Activated T-helper 1 cell treated with anti-CD3 and anti-CD28 coated beads, Interleukin-12 subunit alpha, Interleukin-12 subunit beta, Interleukin-2, Interleukin-4 antibody, amounts not matched to agents 30 ng/mL and 10 ng/mL and 1 ng/mL, durations not matched to agents 14 hours and 24 hours and 36 hours (primary cell): Measurements from ENCODE around the gene TTC9B. TPM values are rescaled to one million over a fixed set of nuclear protein-coding genes. Genes with fewer than 3 reads are reported as not detected.
A peak's percentile ranks its signal among the peaks of the same experiment; 100 is the strongest.

Experiments used
- DNase-seq: peaks from one replicate; pipeline ENCODE4 v3.0.0; 2021; ENCODE audit warnings: low spot score
- H3K27ac Mint-ChIP-seq: one replicate; pipeline ENCODE4 v1.8.0; 2021; ENCODE audit warnings: mild to moderate bottlenecking, mixed read lengths
- H3K27me3 Mint-ChIP-seq: one replicate; pipeline ENCODE4 v1.8.0; 2022; ENCODE audit warnings: mild to moderate bottlenecking, moderate library complexity, mixed read lengths; ENCODE audit not compliant: insufficient read depth
- H3K36me3 Mint-ChIP-seq: one replicate; pipeline ENCODE4 v1.8.0; 2021; ENCODE audit warnings: low read depth, mixed read lengths
- H3K4me1 Mint-ChIP-seq: one replicate; pipeline ENCODE4 v1.8.0; 2021; ENCODE audit warnings: low read depth, mixed read lengths
- H3K4me3 Mint-ChIP-seq: one replicate; pipeline ENCODE4 v1.8.0; 2021; ENCODE audit warnings: mild to moderate bottlenecking, moderate library complexity, mixed read lengths
- H3K9me3 Mint-ChIP-seq: one replicate; pipeline ENCODE4 v1.8.0; 2021; ENCODE audit warnings: mixed read lengths
- intact Hi-C: fragments of 100-400 bp; cut with micrococcal nuclease; formaldehyde crosslinking; loops from one replicate; pipeline ENCODE4 v1.15.1; 2024
- total RNA-seq: library from RNA; stranded (reverse); gene quantifications from 2 replicates; pipeline ENCODE4 v1.2.3, GENCODE V29; 2022

TTC9B gene
- total RNA-seq, 1 donor from 2014 or later = not detected

DNA sequence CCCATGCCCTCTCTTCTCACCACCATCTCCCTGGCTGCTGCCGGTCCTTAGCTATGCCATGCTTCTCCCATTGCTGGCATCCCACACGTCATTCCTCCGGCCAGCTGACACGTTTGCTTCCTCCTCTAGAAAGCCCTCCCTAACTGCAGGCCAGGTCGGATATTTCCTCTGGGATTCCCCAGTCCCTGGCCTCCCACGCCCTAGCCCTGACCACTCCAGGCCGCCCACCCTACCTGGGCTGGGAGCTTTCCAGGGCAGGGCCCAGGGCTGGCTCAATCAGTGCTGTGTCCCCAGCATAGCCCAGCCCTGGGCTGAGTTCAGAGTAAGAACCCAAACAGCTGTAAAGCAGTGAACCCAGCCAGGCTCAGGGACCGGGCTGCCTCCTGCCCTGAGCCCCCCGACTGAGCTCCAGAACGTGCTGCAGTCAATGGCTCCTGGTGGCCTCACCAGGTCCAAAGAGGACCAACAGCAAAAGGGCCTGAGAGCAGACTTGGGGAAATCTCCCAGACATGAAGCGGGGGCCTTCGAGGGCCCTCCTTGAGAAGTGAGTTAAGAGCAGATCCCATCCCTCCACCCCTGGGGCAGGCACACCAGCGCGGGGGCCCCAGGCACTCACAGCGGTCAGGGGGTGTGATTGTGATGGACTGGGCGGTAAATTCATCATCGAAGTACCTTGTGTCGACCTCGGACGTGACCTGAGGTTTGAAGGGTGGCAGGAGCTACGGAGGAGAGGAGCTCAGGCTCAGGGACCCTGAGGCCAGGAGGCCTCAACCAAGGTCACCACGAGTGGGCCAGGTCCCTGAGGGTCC lies 16.4 kb upstream of the TTC9B start:
- Mint-ChIP-seq H3K4me1 (no peaks in the 10 kb centered on the region), H3K36me3 (peaks cover 18% of the 10 kb centered on the region)

GRCh38 chr19:40233811-40234389 lies 15.7 kb upstream of the TTC9B start:
- H3K9me3 Mint-ChIP-seq = no peaks in the 10 kb centered on the region

More for the DNA sequence above, 16.4 kb upstream of the TTC9B start:
- H3K9me3 Mint-ChIP-seq = no peaks in the 10 kb centered on the region
- peaks cover under 1% of the 10 kb centered on the region for H3K27me3 Mint-ChIP-seq
- intact Hi-C loops = no loop called here
- DNase-seq = no peak
- H3K27ac Mint-ChIP-seq = peak overlapping the region; percentile 68
- no peak overlapping the region for H3K4me3 Mint-ChIP-seq

DNA sequence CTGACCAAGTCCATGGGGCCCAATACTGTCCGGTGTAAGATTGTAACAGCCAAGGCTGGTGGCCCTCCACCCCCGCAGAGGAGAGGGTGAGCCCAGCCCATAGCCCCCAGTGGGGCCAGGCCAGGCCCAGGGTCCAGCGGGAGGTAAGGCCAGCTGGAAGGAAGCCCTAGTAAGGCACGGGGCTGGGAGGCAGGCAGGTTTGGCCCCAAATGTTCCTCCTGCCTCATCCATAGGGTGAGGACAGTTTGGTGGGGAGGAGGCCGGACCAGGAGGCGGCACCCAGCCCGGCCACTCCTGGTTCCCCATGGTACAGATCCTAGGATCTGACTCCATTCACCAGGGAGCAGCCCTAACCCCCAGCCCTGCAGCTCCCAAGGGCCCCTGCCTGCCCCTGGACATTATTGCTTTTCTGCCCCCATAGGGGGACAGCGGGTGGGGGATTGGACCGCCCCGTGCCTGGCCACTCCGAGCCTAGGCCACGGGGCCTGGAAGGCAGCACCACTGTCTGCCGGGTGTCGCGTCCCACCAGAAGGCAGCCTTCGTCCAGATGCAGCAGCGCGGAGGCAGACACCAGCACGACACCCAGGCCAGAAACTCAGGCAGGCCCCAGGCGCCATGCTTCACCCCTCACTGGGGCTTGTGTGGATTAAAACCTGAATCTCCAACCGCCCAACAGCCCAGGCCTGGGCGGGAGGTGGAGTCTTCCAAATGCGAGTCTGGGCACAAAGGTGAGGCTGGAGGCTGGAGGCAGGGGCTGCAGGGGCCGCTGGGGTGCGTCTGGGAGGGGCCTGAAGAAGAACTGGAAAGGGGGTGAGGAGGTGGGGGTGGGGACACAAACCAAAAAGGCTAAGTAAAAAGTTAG lies 15.0 kb upstream of the TTC9B start:
- no peak overlapping the region for H3K4me3 Mint-ChIP-seq
- no peak overlapping the region for H3K27ac Mint-ChIP-seq
- no peak for DNase-seq
- H3K9me3 Mint-ChIP-seq = no peaks in the 10 kb centered on the region
- intact Hi-C loops = no loop called here
- H3K4me1 Mint-ChIP-seq = no peaks in the 10 kb centered on the region
- H3K27me3 Mint-ChIP-seq = peaks cover 7% of the 10 kb centered on the region
- H3K36me3 Mint-ChIP-seq = peaks cover 12% of the 10 kb centered on the region

More at GRCh38 chr19:40233811-40234389, 15.7 kb upstream of the TTC9B start:
- Mint-ChIP-seq H3K36me3 (peaks cover 13% of the 10 kb centered on the region), H3K4me3 (no peak overlapping the region), H3K27me3 (peaks cover 5% of the 10 kb centered on the region), H3K4me1 (no peaks in the 10 kb centered on the region), H3K27ac (no peak overlapping the region)
- no peak for DNase-seq
- intact Hi-C loops = no loop called here

- Mint-ChIP-seq H3K4me3 (no peak overlapping the region), H3K27me3 (peaks cover 13% of the 10 kb centered on the region), H3K36me3 (peaks cover 10% of the 10 kb centered on the region), H3K9me3 (no peaks in the 10 kb centered on the region), H3K27ac (no peak overlapping the region), H3K4me1 (no peaks in the 10 kb centered on the region)
- DNase-seq = no peak
- intact Hi-C loops = no loop called here
Observed at GRCh38 chr19:40232479-40232878, 14.3 kb upstream of the TTC9B start.

GRCh38 chr19:40231544-40232424 lies 13.6 kb upstream of the TTC9B start:
- Mint-ChIP-seq H3K27ac (no peak overlapping the region), H3K27me3 (peaks cover 18% of the 10 kb centered on the region), H3K9me3 (no peaks in the 10 kb centered on the region), H3K36me3 (peaks cover 7% of the 10 kb centered on the region), H3K4me1 (no peaks in the 10 kb centered on the region), H3K4me3 (no peak overlapping the region)
- no peak for DNase-seq
- intact Hi-C loops = no loop called here

- DNase-seq = no peak
- Mint-ChIP-seq H3K4me3 (no peak overlapping the region), H3K9me3 (no peaks in the 10 kb centered on the region), H3K4me1 (peaks cover under 1% of the 10 kb centered on the region), H3K36me3 (peaks cover 7% of the 10 kb centered on the region), H3K27me3 (peaks cover 23% of the 10 kb centered on the region), H3K27ac (no peak overlapping the region)
- intact Hi-C loops = no loop called here
Observed at GRCh38 chr19:40231057-40231456, 12.9 kb upstream of the TTC9B start.

GRCh38 chr19:40229926-40230417 lies 11.8 kb upstream of the TTC9B start:
- H3K27me3 Mint-ChIP-seq = peaks cover 34% of the 10 kb centered on the region
- no peak overlapping the region for H3K4me3 Mint-ChIP-seq
- H3K36me3 Mint-ChIP-seq = peaks cover 7% of the 10 kb centered on the region
- no peaks in the 10 kb centered on the region for H3K9me3 Mint-ChIP-seq
- peaks cover 6% of the 10 kb centered on the region for H3K4me1 Mint-ChIP-seq
- DNase-seq = no peak
- no peak overlapping the region for H3K27ac Mint-ChIP-seq
- intact Hi-C loops = no loop called here

GRCh38 chr19:40229484-40229883 lies 11.3 kb upstream of the TTC9B start:
- H3K27ac Mint-ChIP-seq = no peak overlapping the region
- peaks cover 6% of the 10 kb centered on the region for H3K4me1 Mint-ChIP-seq
- H3K27me3 Mint-ChIP-seq = peaks cover 38% of the 10 kb centered on the region
- H3K4me3 Mint-ChIP-seq = no peak overlapping the region
- intact Hi-C loops = no loop called here
- no peaks in the 10 kb centered on the region for H3K9me3 Mint-ChIP-seq
- H3K36me3 Mint-ChIP-seq = peaks cover 7% of the 10 kb centered on the region
- no peak for DNase-seq

DNA sequence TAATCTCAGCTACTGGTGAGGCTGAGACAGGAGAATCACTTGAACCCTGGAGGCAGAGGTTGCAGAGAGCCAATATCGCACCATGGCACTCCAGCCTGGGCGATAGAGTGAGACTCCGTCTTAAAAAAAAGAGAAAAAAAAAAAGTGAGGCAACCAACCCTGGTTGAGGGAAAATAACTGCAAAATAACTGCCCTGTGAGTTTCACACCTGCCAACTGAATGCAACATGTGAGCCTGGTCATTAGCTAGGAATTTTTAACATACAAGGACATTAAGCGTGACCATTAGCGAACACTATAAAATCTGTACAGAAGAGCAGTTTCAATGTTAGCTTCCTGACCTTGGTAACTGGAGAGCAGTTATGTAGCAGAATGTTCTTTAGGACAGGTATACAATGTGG lies 10.7 kb upstream of the TTC9B start:
- H3K36me3 Mint-ChIP-seq = peaks cover 4% of the 10 kb centered on the region
- no peaks in the 10 kb centered on the region for H3K9me3 Mint-ChIP-seq
- H3K4me3 Mint-ChIP-seq = no peak overlapping the region
- DNase-seq = no peak
- peaks cover 6% of the 10 kb centered on the region for H3K4me1 Mint-ChIP-seq
- no peak overlapping the region for H3K27ac Mint-ChIP-seq
- intact Hi-C loops = no loop called here
- peaks cover 42% of the 10 kb centered on the region for H3K27me3 Mint-ChIP-seq

DNA sequence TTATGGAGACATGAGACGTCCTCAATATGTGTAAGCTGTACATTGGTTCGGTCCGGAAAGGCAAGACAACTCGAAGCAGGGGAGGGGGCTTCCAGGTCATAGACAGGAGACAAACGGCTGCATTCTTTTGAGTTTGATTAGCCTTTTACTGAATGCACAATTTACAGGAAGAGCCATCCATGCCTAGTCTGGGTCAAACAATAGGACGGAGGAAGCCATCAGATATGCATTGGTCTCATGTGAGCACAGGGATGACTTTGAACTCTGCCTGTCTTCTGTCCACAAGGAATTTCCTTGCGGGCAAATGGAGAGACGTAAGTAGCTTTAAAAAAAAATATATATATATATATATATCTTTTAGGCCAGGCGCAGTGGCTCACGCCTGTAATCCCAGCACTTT lies 10.2 kb upstream of the TTC9B start:
- Mint-ChIP-seq H3K27me3 (peaks cover 45% of the 10 kb centered on the region), H3K36me3 (peaks cover 4% of the 10 kb centered on the region), H3K9me3 (no peaks in the 10 kb centered on the region), H3K27ac (peak overlapping the region; percentile 52), H3K4me3 (no peak overlapping the region), H3K4me1 (peaks cover 6% of the 10 kb centered on the region)
- intact Hi-C loops = no loop called here
- DNase-seq = no peak

DNA sequence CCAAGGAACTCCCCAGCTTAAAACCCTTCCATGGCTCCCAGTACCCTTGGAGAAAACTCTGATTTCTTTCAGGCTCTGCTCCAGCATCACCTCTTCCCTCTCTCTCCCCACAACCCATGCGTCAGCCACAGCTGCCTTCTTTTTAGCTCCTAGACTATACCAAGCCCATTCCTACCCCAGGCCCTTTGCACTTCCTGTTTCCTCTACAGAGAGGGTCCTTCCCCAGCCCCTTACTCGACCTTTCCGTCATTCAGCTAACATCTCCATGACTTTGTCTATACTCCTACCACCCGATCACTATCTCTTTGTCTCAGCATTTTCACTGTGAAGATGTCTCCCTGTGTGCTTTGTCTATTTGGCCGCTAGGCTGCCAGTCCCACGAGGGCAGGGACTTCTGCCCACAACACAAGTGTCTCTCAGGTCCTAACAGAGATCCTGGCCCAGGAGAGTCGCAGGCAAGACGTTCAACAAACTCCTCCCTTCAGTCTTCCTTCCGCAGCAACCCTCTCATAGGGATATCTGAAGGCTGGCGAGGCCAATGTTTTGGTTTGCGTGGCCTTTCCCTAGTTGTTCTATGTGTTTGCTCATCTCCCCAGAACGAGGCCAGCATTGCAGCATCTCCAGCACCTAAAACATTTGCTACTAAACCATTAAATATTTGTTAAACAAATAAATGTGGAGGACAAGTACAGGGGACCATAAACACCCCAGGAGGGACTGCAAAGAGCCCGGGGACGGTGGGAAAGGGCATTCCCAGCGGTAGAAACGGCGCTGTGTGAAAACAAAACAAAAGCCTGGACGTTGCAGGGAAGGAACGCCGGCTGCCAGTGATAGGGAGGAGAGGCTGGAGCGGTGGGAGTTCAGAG lies 7.5 kb upstream of the TTC9B start:
- intact Hi-C loops = no loop called here
- Mint-ChIP-seq H3K4me3 (no peak overlapping the region), H3K27me3 (peaks cover 54% of the 10 kb centered on the region), H3K4me1 (peaks cover 13% of the 10 kb centered on the region), H3K36me3 (peaks cover 4% of the 10 kb centered on the region), H3K27ac (no peak overlapping the region), H3K9me3 (peaks cover 4% of the 10 kb centered on the region)
- DNase-seq = no peak
